NCI-H2081 treated with DMSO at 0.1 percent for 48 hours (cell line): ENCODE results near the gene CPNE4.

Source experiments
- DNase-seq: peaks from one replicate; lab custom pipeline; 2025; lab: John Stamatoyannopoulos, UW

Gene CPNE4

DNA sequence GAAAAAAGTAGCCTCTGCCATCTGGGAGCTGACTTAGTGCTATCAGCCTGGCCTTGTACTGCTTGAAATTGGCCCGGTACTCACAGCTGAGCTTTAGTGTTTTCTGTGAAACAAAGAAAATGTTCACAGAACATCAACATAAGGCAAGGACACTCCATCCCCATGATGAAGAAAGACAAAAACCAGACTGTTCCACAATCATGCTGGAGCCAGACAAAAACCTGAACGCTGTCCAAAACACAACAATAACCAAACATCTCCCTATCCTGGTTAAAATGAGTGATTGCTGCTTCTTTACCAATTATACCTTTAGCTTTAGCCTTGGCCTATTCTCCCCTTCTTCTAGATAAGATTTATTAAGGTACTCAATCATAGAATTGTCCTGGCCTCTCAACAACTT, 153.9 kb downstream of the CPNE4 start:
- DNase-seq = no peak

DNA sequence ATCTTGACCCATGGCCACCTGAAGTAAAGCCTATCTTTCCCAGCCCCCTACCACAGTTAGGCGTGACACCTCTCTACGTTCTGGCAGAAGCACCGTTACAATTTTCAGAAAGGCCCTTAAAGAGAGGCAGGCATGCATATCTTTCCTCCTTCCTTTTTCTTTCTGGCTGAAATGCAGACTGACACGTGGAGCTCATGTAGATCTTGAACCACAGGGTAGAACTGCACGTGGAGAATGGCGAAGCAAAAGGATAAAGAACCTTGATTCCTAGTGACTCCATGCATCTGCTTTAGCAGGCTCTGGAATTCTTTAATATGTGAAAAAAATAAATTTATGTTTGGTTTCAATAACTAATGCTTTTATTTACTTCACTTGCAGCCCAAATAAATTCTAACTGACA, 166.6 kb downstream of the CPNE4 start:
- DNase-seq = no peak

DNA sequence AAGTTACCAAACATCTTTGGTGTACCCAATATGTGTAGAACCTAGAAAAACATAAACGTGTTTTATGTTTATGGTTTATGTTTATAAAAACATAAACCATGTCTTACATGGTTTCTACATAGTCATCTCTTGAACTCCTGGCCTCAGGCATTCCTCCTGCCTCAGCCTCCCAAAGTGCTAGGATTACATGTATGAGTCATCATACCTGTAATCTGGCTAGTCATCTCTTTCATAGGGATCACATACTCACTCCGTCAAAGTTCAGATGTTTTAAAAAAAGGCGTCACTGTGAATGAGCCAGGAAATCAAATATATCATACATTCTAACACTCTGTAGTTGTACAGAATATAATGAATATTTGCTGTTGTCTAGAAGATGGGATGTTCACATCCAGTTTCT, 178.6 kb downstream of the CPNE4 start:
- no peak for DNase-seq

DNA sequence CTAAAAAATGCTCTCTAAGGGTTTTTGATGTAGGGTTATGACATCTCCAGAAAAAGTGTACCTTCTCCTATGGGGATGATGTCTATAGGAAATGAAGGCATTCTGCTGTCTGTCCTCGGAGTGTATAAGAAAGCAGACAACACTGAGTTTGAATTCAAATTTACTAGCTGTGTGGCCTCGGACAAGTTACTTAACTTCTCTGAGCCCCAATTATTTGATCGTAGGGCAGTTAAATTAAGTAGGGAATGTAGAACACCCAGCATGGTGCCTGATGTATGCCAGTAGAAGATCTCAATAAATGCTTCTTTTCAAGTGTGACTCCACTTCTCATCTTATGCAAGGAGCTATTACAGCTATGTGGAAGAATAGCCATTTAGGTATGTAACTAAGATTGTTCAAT, 184.6 kb downstream of the CPNE4 start:
- DNase-seq = no peak

DNA sequence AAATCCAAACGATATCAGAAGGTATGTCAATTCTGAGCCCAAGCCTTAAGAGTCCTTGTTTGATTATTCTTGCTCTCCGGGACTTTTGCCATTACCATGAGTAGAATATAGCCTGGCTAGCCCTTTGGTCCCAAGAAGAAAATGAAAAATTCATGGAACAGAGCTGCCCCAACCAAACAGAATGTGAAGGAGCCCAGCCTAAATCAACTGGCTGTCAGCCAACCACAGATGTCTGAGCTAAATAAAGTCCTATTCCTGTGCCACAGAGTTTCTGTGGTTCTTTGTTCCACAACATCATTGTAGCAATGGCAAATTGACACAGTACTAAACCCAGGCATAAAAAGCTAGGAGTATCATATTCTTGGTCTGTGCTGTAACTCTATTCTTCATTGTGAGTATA, 185.2 kb downstream of the CPNE4 start:
- no peak for DNase-seq

DNA sequence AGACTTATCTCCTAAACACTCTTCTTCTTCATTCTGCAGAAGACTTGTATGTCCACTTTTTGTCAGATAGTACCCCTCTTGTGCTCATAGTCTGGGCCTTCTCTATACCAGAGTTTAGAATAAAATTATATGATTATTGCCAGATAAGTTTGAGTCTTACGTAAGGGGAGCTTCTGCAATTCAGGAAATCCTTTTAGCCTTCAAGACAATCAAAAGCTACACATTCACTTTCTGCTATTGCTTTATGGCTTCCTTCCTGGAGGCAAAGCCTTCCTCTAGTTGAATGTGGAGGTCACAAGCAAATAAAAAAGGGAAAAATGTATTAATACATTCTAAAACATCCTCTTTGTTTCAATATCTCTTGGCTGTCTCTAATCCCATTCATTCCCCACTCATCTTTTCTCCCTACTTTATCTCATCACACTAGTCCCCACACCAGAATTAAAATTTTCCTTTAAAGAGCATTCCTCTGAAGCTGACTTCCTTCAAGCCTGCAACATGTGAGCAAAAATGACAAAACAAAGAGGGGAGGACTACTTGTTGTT, 186.8 kb downstream of the CPNE4 start:
- no peak for DNase-seq

DNA sequence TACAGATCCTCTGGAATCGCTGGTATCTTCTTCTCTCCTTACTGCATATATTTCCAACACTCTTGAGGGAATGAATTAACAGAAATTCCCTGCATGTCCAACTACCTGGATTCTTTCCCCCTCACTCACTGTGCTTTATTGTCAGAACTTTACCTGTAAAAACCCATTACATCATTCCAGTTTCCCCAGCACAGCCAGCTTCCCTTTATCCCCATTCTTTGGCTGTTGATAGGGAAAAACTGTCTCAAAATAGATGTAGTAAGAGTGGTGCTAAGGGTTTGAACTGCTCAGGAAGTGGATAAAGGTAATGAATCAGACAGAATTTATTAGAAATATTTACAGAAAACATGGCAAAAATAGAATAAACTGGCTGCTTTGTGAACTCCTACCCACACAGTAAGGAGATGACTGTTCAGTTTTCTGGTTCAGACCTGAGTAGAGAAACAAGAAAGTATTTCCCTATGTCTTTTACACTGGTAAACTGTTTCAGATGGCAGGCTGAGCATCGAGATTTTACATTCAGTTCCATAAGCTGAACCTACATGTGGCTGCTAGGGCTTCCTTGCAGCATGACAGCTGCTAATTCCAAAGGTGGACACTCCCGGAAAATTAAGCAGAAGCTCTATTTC, 188.4 kb downstream of the CPNE4 start:
- DNase-seq = no peak

DNA sequence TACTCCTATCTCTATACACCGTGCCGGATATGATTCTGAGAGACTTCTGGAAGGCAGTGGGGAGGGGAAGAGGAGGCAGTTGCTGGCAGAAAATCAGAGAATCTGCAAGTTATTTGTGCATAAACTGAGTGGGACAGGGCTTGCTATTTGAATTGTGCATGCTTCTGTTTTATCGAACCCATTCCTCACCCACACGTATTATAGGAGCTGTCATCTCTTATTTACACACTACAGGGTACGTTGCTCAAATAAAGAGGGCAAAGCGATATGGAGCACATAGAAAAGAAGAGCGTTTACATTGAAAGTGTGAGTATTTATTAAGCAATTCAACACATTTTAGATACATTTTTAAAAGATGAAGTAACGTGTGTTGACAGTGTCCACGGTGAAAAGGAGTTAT, 191.6 kb downstream of the CPNE4 start:
- peak; percentile 24 for DNase-seq

DNA sequence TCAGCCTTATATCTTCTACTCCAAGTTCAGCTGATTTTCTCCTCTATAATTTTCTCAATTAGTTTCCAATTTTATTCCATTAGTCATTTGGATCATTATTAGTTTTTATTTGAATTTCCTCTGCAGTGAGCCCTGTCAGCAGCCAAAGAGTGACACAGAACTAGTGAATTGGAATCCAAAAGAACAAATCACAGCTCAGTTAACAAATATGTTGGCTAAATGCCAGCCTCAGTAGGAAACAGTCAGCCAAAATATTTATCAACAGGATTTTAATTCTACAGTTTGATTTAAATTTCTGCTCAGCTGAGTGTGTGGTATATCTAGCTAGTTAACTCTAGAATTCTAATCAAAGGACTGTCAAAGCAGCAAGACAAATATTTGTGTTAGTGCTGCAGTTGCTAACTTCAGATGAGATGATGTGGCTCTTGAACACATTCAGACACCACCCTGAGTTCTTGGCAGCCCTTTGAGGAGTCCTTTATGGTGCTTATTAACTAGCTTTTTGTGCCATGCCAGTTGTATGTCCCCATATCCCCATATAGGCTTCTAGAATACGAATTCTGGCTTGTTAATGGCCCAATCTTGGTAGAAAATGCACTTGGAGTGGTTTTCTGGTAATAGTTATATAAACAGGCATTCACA, 194.5 kb downstream of the CPNE4 start:
- DNase-seq = no peak

DNA sequence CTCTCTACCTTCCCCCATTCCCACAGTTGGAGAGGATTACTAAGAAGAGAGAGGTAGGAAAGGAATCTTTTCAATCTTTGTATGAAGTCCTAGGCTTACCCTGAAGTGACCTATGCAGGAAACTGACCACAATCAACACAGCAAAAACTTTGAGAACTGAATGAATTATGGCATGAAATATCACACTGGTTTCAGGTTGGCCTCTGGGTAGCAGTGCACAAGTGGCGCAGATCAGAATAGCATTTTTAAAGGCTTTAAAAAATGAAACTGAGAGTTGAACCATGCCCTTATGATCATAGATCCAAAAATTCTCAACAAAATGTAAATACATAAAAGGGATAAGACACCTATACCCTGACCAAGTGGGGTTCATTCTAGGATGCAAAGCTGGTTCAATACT, 198.9 kb downstream of the CPNE4 start:
- no peak for DNase-seq

DNA sequence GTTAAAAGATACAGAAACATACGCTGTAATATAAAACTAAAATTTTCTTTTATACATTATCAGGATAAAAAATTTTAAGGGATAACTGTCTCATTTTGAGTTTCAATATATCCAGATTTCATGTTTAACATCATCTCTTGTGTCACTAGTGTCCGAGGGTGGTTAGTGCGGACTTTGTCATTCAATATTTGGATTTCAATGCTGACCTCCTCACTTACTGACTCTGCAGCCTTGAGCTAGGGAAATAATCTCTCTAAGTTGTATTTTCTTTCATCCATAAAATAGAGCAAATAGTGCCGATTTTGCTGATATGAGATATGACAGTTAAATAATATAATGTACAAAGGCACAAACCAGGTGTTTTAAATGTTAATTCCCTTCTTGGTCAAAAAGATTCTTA, 203.2 kb downstream of the CPNE4 start:
- DNase-seq = no peak

DNA sequence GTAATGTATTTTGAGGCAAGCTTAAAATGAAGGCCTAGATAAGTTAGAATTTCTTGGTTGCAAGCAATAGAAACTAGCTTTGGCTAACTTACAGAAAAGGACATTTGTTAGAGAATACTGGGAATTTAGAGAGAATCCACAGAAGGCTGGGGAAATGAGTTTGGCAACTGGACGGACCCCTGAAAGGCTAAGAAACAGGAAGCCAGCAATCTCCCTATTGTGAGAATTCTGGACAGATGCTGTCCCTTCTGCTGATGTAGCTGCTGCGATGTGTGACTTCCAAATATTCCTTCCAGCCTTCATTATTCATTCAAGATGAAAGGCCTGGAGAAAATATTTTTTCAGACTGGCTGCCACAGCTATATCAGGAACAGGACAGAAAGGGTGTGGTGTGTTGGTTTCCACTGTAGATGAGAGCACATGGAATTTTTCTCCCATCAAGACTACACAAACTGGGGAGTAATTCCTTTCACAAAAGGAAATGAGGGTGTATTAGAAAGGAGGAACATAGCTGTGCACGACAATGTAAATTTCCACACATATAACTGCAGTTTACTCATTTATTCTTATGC, 213.5 kb downstream of the CPNE4 start:
- DNase-seq = no peak

DNA sequence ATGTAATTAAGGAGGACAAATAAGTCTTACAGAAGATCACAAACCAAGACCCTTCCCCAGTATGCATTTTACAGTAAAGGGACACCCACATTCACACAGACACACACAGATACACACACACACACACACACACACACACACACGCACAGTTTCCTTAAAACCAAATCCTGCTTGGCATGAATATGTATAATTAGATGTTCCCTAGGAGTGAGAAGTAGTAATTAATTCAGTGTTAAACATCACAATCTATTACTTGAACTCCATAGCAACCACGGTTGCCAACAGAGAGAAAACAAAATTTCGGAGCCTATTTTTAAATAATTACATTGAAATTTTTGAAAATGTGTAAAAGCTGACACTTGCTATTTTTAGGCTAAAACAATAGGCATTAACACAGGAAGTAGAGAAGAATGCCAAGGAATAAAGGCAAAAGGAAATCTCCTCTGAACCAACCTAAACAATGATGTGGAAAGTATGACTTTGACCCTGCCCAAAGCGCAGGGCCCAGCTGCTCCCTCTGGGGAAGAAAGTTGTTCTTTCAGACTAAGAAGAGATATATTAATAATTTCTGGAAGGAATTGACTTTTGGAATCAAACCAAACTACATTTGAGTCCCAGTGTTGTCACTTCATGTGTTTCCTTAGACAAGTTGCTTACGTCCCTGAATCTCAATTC, 215.3 kb downstream of the CPNE4 start:
- DNase-seq = no peak

DNA sequence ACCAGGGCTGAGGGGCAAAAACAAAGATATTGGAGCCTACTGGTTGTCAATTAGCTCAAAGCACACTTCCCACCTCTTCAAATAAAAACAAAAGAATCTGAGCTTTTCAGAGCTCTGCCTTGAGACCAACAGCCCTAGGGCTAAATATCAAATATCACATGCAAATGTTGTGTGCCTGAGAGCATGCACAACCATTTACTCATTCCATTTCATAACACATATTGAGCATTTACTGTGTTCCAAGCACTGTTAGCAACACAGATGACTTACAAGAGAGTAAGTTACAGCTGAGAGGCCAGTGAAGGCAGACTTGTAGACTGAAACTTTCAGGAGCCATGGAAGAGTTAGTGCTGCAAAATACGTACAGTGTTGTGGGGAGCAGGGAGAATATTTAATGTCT, 222.4 kb downstream of the CPNE4 start:
- DNase-seq = no peak

DNA sequence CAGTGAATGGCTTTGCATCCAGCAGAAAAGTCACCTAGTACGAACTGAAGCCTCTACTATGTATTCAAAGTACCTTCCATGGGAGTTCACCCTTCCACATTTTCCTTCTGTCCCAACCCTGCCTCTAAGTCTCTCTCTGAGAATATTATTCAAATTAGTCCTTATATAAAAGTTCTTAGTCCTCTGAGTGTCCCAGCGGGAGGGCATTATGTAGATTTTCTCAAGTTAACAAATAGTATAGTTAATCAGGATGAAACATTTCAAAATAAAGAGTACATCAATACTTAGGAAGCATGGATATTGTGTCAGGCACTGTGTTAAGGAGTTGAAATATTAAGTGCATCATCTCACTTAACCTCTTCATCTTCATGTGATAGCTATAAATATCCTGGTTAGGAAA, 223.3 kb downstream of the CPNE4 start:
- DNase-seq = no peak

DNA sequence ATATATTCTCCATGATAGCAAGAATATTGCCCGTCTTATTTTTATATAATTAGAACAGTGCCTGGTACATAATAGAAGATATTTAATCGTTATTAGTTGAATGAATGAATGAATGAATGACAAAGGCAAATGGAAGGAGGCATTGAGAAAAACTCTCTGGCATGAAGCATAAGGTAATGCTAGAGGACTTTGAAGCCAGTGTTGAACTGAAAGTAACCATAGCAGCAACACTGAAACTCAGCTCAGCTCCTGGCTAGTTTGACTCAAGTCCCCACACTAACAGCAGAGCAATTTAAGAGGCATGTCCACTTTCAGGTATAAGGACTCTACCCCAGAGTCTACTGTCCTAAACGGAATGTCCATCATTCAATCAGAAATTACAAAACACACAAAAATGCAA, 227.0 kb downstream of the CPNE4 start:
- no peak for DNase-seq

DNA sequence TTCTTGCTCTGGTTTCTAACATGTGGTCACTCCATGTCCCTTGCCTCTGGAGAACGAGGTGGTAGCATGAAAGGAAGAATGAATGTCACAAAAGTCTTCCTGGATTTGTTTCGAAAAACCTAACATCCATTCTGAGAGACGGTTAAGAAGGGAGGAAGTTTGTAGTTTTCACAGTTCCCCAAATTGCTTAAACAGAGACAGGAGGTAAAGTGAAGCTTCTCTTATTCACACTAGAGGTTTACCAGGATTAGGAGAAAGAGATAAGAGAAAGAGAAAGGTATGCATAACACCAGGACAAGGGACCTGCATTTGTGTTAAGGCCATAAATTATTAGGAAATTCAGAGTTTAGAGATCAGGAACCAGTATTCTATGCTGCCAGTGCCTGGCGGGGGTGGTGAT, 228.1 kb downstream of the CPNE4 start:
- DNase-seq = no peak

DNA sequence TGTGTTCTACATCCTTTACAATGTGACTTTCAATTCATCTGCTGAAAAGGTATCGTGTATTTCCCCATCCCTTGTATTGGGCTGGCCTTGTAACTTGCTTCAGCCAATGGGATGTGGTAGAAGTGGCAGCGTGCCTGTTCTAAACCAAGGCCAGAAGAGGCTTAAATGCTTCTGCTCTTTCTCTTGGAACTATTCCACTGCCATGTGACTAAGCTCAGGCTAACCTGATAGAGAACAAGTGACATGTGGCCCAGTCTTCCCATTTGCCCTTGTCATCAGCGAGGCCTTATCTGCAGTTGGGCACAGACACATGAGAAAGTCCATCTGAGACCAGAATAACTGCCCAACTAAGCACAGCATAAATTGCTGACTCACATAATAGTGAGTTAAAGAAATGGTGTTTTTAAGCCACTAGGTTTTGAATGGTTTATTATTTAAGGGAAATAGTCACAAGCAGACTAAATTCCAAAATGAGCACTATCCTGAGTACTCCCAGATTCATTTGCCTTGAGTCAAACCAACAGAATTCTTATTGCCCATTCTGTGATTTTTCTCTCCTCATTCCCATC, 230.2 kb downstream of the CPNE4 start:
- DNase-seq = no peak

DNA sequence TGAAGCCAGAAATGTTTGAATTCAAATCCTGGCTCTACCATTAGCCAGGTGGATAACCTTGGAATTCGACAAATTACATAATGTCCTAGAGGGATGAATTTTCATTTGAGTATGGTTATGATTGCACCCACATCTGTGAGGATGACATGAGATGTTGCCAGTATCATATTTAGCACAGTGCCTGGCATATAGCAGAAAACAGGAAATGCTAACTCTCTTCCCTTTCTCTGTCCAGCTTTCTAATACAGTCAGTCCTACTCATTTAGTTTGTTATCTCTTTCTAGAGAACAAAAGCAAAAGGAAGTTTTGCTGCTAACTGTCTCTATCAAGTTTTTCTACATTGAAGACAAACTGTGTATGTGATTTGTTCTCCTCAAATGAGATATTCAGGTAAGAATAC, 231.7 kb downstream of the CPNE4 start:
- no peak for DNase-seq

DNA sequence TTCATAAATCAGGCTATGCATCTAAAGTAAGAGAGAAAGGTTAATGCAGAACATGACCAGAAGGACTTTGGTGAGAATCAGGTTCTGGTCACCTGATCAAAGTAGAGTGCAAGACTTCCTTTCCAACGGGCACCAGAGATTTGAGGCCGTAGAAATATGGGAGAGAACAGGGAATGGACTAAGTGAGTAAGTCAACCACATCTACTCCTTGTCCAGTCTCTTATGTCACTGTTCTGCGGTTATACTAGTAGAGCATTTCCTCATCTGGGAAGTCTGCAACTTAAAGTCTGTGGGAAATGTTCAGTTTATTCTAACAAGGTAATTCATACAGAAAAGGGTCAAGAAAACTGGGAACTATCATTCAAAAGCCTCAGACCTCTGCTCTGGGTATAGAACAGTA, 232.8 kb downstream of the CPNE4 start:
- no peak for DNase-seq

DNA sequence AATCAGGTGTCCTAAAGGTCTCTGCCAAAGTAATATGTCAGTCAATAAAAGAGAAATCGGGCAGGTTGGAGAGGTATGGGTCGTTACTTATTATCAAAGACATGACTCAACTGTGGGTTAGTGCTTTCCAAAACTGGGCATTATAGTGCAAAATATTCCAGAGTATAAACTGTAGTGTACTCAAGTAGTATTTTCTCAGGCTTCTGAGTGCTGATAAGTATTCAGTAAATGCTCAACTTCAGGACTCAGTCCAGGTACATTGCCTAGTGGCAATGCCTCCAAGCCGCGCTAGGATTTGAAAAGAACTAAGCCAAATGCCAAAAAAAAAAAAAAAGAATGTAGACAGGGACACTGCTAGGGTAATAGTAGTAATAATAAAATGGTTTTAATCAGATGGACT, 233.2 kb downstream of the CPNE4 start:
- no peak for DNase-seq

DNA sequence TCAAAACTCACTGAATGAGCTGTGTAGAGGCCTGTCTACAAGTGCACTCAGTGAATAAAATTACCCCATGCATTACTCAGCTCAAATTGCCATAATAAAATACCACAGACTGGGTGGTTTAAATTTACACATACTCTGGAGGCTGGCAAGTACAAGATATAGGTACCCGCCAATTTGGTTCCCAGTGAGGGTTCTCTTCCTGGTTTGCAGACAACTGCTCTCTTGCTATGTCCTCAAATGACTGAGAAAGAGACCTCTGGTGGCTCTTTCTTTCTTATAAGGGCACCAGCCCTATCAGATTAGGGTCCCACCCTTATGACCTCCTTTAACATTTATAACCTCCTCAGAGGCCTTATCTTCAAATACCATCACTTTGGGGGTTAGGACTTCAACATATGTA, 237.0 kb downstream of the CPNE4 start:
- DNase-seq = no peak
